SK-N-SH (cell line): ENCODE data around the gene PACSIN1. TPM values are rescaled to one million over a fixed set of nuclear protein-coding genes. Genes with fewer than 3 reads are reported as not detected.

Source experiments
- CTCF ChIA-PET: fragments of 300-600, 350-600 bp; formaldehyde crosslinking; extraction: SDS; loops from one replicate; lab custom pipeline; 2021; lab: Yijun Ruan, JAX
- POLR2A ChIA-PET: fragments of 350-600 bp; sonication (Branson Sonifier 250); formaldehyde crosslinking; extraction: SDS; loops from one replicate; lab custom pipeline; 2020; ENCODE audit warnings: antibody characterized with exemption, inconsistent platforms; lab: Yijun Ruan, JAX
- DNase-seq: peaks from one replicate; pipeline ENCODE4 v3.0.0; 2012
- H2AFZ ChIP-seq: fragments of 200-600 bp; sonication (generic); 2 replicates; pipeline ENCODE4 v1.8.1; 2016; ENCODE audit warnings: antibody characterized with exemption, mild to moderate bottlenecking, low read depth
- H3F3A ChIP-seq: fragments of 200-600 bp; sonication (generic); replicated peaks from 2 replicates; pipeline ENCODE3; 2016; ENCODE audit warnings: antibody characterized with exemption, mild to moderate bottlenecking; ENCODE audit not compliant: insufficient read depth
- H3K27ac ChIP-seq, 2 experiments: fragments of 200-500 bp in 1 of 2; fragments of 200-600 bp in 1 of 2; sonication (Bioruptor generic) in 1 of 2; sonication (generic), shearing (Covaris generic) in 1 of 2; 2 replicates each; pipeline versions ENCODE4 v1.5.1 to v1.6.1; 2014 to 2016; ENCODE audit warnings: low read depth in 2 of 2, inconsistent platforms in 1 of 2, low read length in 1 of 2, mild to moderate bottlenecking in 1 of 2, mixed read lengths in 1 of 2
- H3K27me3 ChIP-seq: fragments of 200-600 bp; sonication (generic), shearing (Covaris generic); 2 replicates; pipeline ENCODE4 v1.6.1; 2016; ENCODE audit warnings: mixed run types; ENCODE audit not compliant: insufficient read depth
- H3K36me3 ChIP-seq, 2 experiments: fragments of 200-500 bp in 1 of 2; fragments of 200-600 bp in 1 of 2; sonication (Bioruptor generic) in 1 of 2; sonication (generic) in 1 of 2; replicated peaks in 1 of 2; 2 replicates each; pipeline versions ENCODE3 to v1.5.1; 2014 to 2016; ENCODE audit warnings: low read length in 1 of 2, mild to moderate bottlenecking in 1 of 2; ENCODE audit not compliant: insufficient read depth in 2 of 2, control insufficient read depth in 1 of 2
- H3K4me1 ChIP-seq, 2 experiments: fragments of 200-500 bp in 1 of 2; fragments of 200-600 bp in 1 of 2; sonication (Bioruptor generic) in 1 of 2; sonication (generic), shearing (Covaris generic) in 1 of 2; 2 replicates each; pipeline versions ENCODE4 v1.5.1 to v1.6.1; 2014 to 2016; ENCODE audit warnings: low read depth in 1 of 2, low read length in 1 of 2, mixed run types in 1 of 2; ENCODE audit not compliant: insufficient read depth in 2 of 2, control insufficient read depth in 1 of 2
- H3K4me2 ChIP-seq: fragments of 200-600 bp; sonication (generic), shearing (Covaris generic); 2 replicates; pipeline ENCODE4 v1.6.1; 2017; ENCODE audit warnings: mixed run types
- H3K4me3 ChIP-seq, 2 experiments: fragments of 200-500 bp in 1 of 2; fragments of 200-600 bp in 1 of 2; sonication (Bioruptor generic) in 1 of 2; sonication (generic), shearing (Covaris generic) in 1 of 2; 2 replicates each; pipeline versions ENCODE4 v1.5.1 to v1.8.1; 2014 to 2016; ENCODE audit warnings: low read depth in 2 of 2, inconsistent platforms in 1 of 2, low read length in 1 of 2, mild to moderate bottlenecking in 1 of 2, mixed read lengths in 1 of 2, moderate library complexity in 1 of 2
- H3K79me2 ChIP-seq: fragments of 200-600 bp; sonication (generic); 2 replicates; pipeline ENCODE4 v1.8.1; 2017; ENCODE audit warnings: mild to moderate bottlenecking; ENCODE audit not compliant: insufficient read depth
- H3K9ac ChIP-seq: fragments of 200-600 bp; sonication (generic); 2 replicates; pipeline ENCODE4 v1.6.1; 2017; ENCODE audit warnings: mixed run types
- H3K9me2 ChIP-seq: fragments of 200-600 bp; sonication (generic); 2 replicates; pipeline ENCODE4 v1.6.1; 2017; ENCODE audit warnings: mixed run types
- H3K9me3 ChIP-seq: fragments of 200-600 bp; sonication (generic); 2 replicates; pipeline ENCODE4 v1.6.1; 2017; ENCODE audit warnings: mixed run types, mild to moderate bottlenecking, moderate library complexity
- H4K20me1 ChIP-seq: fragments of 200-600 bp; sonication (generic); 2 replicates; pipeline ENCODE4 v1.6.1; 2017; ENCODE audit warnings: mild to moderate bottlenecking, mixed run types; ENCODE audit not compliant: insufficient read depth
- CTCF ChIP-seq: fragments of 200-600 bp; sonication (generic); IDR thresholded peaks from 2 replicates; pipeline ENCODE4 v1.6.1; 2017; ENCODE audit warnings: antibody characterized with exemption, mild to moderate bottlenecking, moderate library complexity
- ELF1 ChIP-seq: IDR thresholded peaks from 2 replicates; pipeline ENCODE4 v1.4.0; 2012
- EP300 ChIP-seq, 2 experiments: IDR thresholded peaks; 2 replicates each; pipeline versions ENCODE4 v1.4.0 to v1.6.1; 2012; ENCODE audit warnings: borderline replicate concordance in 1 of 2, low read depth in 1 of 2, low read length in 1 of 2
- EZH2phosphoT487 ChIP-seq: fragments of 200-600 bp; sonication (generic); IDR thresholded peaks from 2 replicates; pipeline ENCODE4 v1.6.1; 2017; ENCODE audit warnings: low read depth, mixed run types, mild to moderate bottlenecking, antibody characterized with exemption, moderate library complexity, borderline replicate concordance
- FOXJ3 ChIP-seq: sonication (generic); formaldehyde crosslinking; IDR thresholded peaks from 2 replicates; pipeline ENCODE4 v1.5.1; 2020; ENCODE audit warnings: mild to moderate bottlenecking, missing genetic modification reagents
- FOXM1 ChIP-seq: IDR thresholded peaks from 2 replicates; pipeline ENCODE4 v1.4.0; 2012; ENCODE audit warnings: low read depth, mild to moderate bottlenecking
- IRF3 ChIP-seq: fragments of 150-350 bp; IDR thresholded peaks from 2 replicates; pipeline ENCODE4 v1.6.1; 2016; ENCODE audit warnings: mild to moderate bottlenecking, low read depth, low read length
- JUND ChIP-seq: IDR thresholded peaks from 2 replicates; pipeline ENCODE4 v1.4.0; 2012
- PBX3 ChIP-seq: IDR thresholded peaks from 2 replicates; pipeline ENCODE4; 2012
- POLR2AphosphoS5 ChIP-seq: IDR thresholded peaks from 2 replicates; pipeline ENCODE4 v1.6.1; 2012; ENCODE audit warnings: low read depth, low read length
- RAD21 ChIP-seq: IDR thresholded peaks from 2 replicates; pipeline ENCODE4 v1.6.1; 2012; ENCODE audit warnings: mild to moderate bottlenecking, low read length
- RCOR1 ChIP-seq: fragments of 150-350 bp; IDR thresholded peaks from 2 replicates; pipeline ENCODE4 v1.6.1; 2017; ENCODE audit warnings: antibody characterized with exemption, low read length
- REST ChIP-seq: IDR thresholded peaks from 2 replicates; pipeline ENCODE4 v1.6.1; 2012; ENCODE audit warnings: mild to moderate bottlenecking, low read depth, low read length, moderate library complexity
- RXRA ChIP-seq: IDR thresholded peaks from 2 replicates; pipeline ENCODE4 v1.4.0; 2012; ENCODE audit warnings: low read depth, mild to moderate bottlenecking, borderline replicate concordance
- SIN3A ChIP-seq: IDR thresholded peaks from 2 replicates; pipeline ENCODE4 v1.6.1; 2012; ENCODE audit warnings: low read depth, mild to moderate bottlenecking, low read length, moderate library complexity, borderline replicate concordance
- SMC3 ChIP-seq: IDR thresholded peaks from 2 replicates; pipeline ENCODE4 v1.6.1; 2012; ENCODE audit warnings: low read depth, low read length, improper control_type of control experiment
- TEAD4 ChIP-seq: IDR thresholded peaks from 2 replicates; pipeline ENCODE4 v1.4.0; 2012; ENCODE audit warnings: mild to moderate bottlenecking, borderline replicate concordance; ENCODE audit not compliant: insufficient read depth
- USF2 ChIP-seq: fragments of 150-350 bp; IDR thresholded peaks from 2 replicates; pipeline ENCODE4 v1.6.1; 2017; ENCODE audit warnings: antibody characterized with exemption, low read length, low read depth, borderline replicate concordance
- ZBTB33 ChIP-seq: IDR thresholded peaks from 2 replicates; pipeline ENCODE4 v1.4.0; 2012; ENCODE audit warnings: low read depth, borderline replicate concordance
- WGBS: methylation state at CpG from one replicate; pipeline ENCODE4 v1.1.6; 2017; ENCODE audit warnings: low lambda C conversion rate; 5-methylcytosine and 5-hydroxymethylcytosine counted together
- polyA plus RNA-seq, 3 experiments: library from polyadenylated mRNA; depleted of rRNA; stranded (reverse); fragments of >200 nt; gene quantifications; 2 replicates each; pipeline ENCODE4 v1.2.3, GENCODE V29; 2012

The PACSIN1 gene
- polyA plus RNA-seq, 1 of the 3 experiments (the other 2 are of a cell fraction) = 0.05 TPM

- Histone ChIP-seq H3K4me2 (no peak overlapping the region), H2AFZ (no peak overlapping the region), H3K4me3 (no peak overlapping the region), H3K36me3 (no peaks in the 10 kb centered on the region), H3K27ac (no peak overlapping the region), H3K27me3 (no peaks in the 10 kb centered on the region; the same call in 1 of the 2 replicates), H3K9ac (no peak overlapping the region), H3K4me1 (no peaks in the 10 kb centered on the region), H4K20me1 (no peaks in the 10 kb centered on the region), H3K79me2 (no peaks in the 10 kb centered on the region), H3K9me3 (no peaks in the 10 kb centered on the region), H3F3A (no peaks in the 10 kb centered on the region), H3K9me2 (no peaks in the 10 kb centered on the region)
- CTCF ChIA-PET = interaction anchor here (1.4 to 1.7 kb wide), 2 partner anchors 116 to 329 kb away, joined by 3 to 4 read pairs; no protein-coding TSS in a partner anchor
- 47% methylated on average over 3 of the region's 4 CpGs for WGBS
- DNase-seq = no peak
- TF ChIP-seq PBX3 = no peak
- TF ChIP-seq FOXM1 = no peak
- no peak for TF ChIP-seq USF2
- no peak for TF ChIP-seq SMC3
- no peak for TF ChIP-seq ELF1
- TF ChIP-seq TEAD4 = no peak
- TF ChIP-seq POLR2AphosphoS5 = no peak
- TF ChIP-seq RXRA = no peak
- TF ChIP-seq SIN3A = no peak
- TF ChIP-seq FOXJ3 (CRISPR knock-in tag) = no peak
- no peak for TF ChIP-seq RCOR1
- no peak for TF ChIP-seq CTCF
- no peak for TF ChIP-seq JUND
- no peak for TF ChIP-seq REST
- TF ChIP-seq ZBTB33 = no peak
- no peak for TF ChIP-seq EZH2phosphoT487
- no peak for TF ChIP-seq IRF3
- TF ChIP-seq RAD21 = no peak
- no peak for TF ChIP-seq EP300 (IDR thresholded peaks at IDR 0.05; ENCODE audit: borderline replicate concordance in 1 of 2, low read depth in 1 of 2, low read length in 1 of 2)
- POLR2A ChIA-PET = no interaction called here
Measured at GRCh38 chr6:34493344-34493743, 27.5 kb downstream of the PACSIN1 start.
